GM23338 (cell line): ENCODE results near the gene GUCY1A2. TPM values are rescaled to one million over a fixed set of nuclear protein-coding genes. Genes with fewer than 3 reads are reported as not detected.

Experiments used
- ATAC-seq: fragments of 200-7000 bp; cut with Tn5 transposase; 3 replicates; pipeline ENCODE4 v1.9.1; 2020
- DNase-seq: peaks from one replicate; pipeline ENCODE4 v3.0.0-alpha.2; 2015; ENCODE audit warnings: low spot score
- H2AFZ ChIP-seq: fragments of 200-600 bp; sonication (generic); 2 replicates; pipeline ENCODE4 v1.8.0; 2016; ENCODE audit warnings: antibody characterized with exemption, mild to moderate bottlenecking, moderate library complexity
- H3F3A ChIP-seq: fragments of 200-600 bp; sonication (generic); replicated peaks from 2 replicates; pipeline ENCODE4 v1.8.0; 2017; ENCODE audit warnings: antibody characterized with exemption, mixed run types, low read depth
- H3K27ac ChIP-seq: fragments of 200-600 bp; sonication (generic); 2 replicates; pipeline ENCODE4 v1.6.1; 2016; ENCODE audit warnings: low read depth
- H3K27me3 ChIP-seq: fragments of 200-600 bp; sonication (generic); 2 replicates; pipeline ENCODE4 v1.8.0; 2016; ENCODE audit warnings: mild to moderate bottlenecking, mixed run types, moderate library complexity; ENCODE audit not compliant: insufficient read depth
- H3K36me3 ChIP-seq: fragments of 200-600 bp; sonication (generic); 2 replicates; pipeline ENCODE4 v1.8.0; 2016; ENCODE audit warnings: mild to moderate bottlenecking; ENCODE audit not compliant: insufficient read depth
- H3K4me1 ChIP-seq: fragments of 200-600 bp; sonication (generic); 2 replicates; pipeline ENCODE4 v1.8.0; 2016; ENCODE audit warnings: mild to moderate bottlenecking, moderate library complexity; ENCODE audit not compliant: insufficient read depth
- H3K4me2 ChIP-seq: fragments of 200-600 bp; sonication (generic); 2 replicates; pipeline ENCODE4 v1.7.1; 2017; ENCODE audit warnings: mixed run types
- H3K4me3 ChIP-seq: fragments of 200-600 bp; sonication (generic); 2 replicates; pipeline ENCODE4 v1.6.1; 2016; ENCODE audit warnings: mixed run types
- H3K79me2 ChIP-seq: fragments of 200-600 bp; sonication (generic); replicated peaks from 2 replicates; pipeline ENCODE4 v1.8.0; 2017; ENCODE audit warnings: mild to moderate bottlenecking; ENCODE audit not compliant: insufficient read depth
- H3K9me2 ChIP-seq: fragments of 200-600 bp; sonication (generic); 2 replicates; pipeline ENCODE4 v1.8.0; 2017; ENCODE audit not compliant: insufficient read depth
- H4K20me1 ChIP-seq: fragments of 200-600 bp; sonication (generic); replicated peaks from 2 replicates; pipeline ENCODE4 v1.8.0; 2017; ENCODE audit warnings: mild to moderate bottlenecking; ENCODE audit not compliant: insufficient read depth
- H3K27ac Mint-ChIP-seq: 2 replicates; pipeline ENCODE4 v1.8.0; 2020; ENCODE audit warnings: inconsistent platforms, mild to moderate bottlenecking, moderate library complexity, mixed read lengths
- H3K27me3 Mint-ChIP-seq: 3 replicates; pipeline ENCODE4 v1.8.0; 2022; ENCODE audit warnings: low read depth, mild to moderate bottlenecking, moderate library complexity, mixed read lengths, inconsistent platforms; ENCODE audit not compliant: insufficient read depth, poor library complexity
- H3K36me3 Mint-ChIP-seq: 3 replicates; pipeline ENCODE4 v1.8.0; 2021; ENCODE audit warnings: low read depth, mild to moderate bottlenecking, inconsistent platforms, moderate library complexity, mixed read lengths
- H3K4me1 Mint-ChIP-seq: 3 replicates; pipeline ENCODE4 v1.8.0; 2020; ENCODE audit warnings: mild to moderate bottlenecking, inconsistent platforms, mixed read lengths
- H3K4me3 Mint-ChIP-seq: 3 replicates; pipeline ENCODE4 v1.8.0; 2021; ENCODE audit warnings: moderate library complexity, mild to moderate bottlenecking, inconsistent platforms, mixed read lengths
- H3K9me3 Mint-ChIP-seq: 3 replicates; pipeline ENCODE4 v1.8.0; 2020; ENCODE audit warnings: moderate library complexity, mild to moderate bottlenecking, inconsistent platforms, mixed read lengths
- CREB1 ChIP-seq: fragments of 250-450 bp; sonication (Bioruptor Pico); IDR thresholded peaks from 2 replicates; pipeline ENCODE4 v1.5.0; 2020; ENCODE audit warnings: low read depth, mild to moderate bottlenecking, moderate library complexity
- EZH2phosphoT487 ChIP-seq: fragments of 200-600 bp; sonication (generic); IDR thresholded peaks from one replicate; pipeline ENCODE4 v1.8.1; 2018; ENCODE audit warnings: antibody characterized with exemption; ENCODE audit not compliant: unreplicated experiment
- JUNB ChIP-seq: IDR thresholded peaks from one replicate; pipeline ENCODE4 v1.6.1; 2016; ENCODE audit warnings: antibody characterized with exemption; ENCODE audit not compliant: unreplicated experiment
- POLR2AphosphoS5 ChIP-seq: IDR thresholded peaks from 2 replicates; pipeline ENCODE4 v1.6.1; 2016; ENCODE audit warnings: antibody characterized with exemption, low read depth
- STAT1 ChIP-seq: IDR thresholded peaks from one replicate; pipeline ENCODE4 v1.6.1; 2016; ENCODE audit warnings: antibody characterized with exemption; ENCODE audit not compliant: unreplicated experiment
- ZNF331 ChIP-seq: fragments of 250-450 bp; sonication (Bioruptor Pico); IDR thresholded peaks from 2 replicates; pipeline ENCODE4 v1.5.0; 2020; ENCODE audit warnings: low read depth, mild to moderate bottlenecking, moderate library complexity
- polyA plus RNA-seq: library from polyadenylated mRNA; unstranded; fragments of >200 nt; fragmentation: Nextera tagmentation; extraction: Ambion mirVana; gene quantifications from 2 replicates; pipeline ENCODE4 v1.2.1, GENCODE V29; 2016
- total RNA-seq: library from RNA; depleted of rRNA; stranded (reverse); fragments of >200 nt; shearing (Covaris generic); gene quantifications from 2 replicates; pipeline ENCODE4 v1.2.3, GENCODE V29; 2014
- TF ChIP-seq, protein P1 (sequence below), 2 experiments: fragments of 200-600 bp in 1 of 2; sonication (generic) in 1 of 2; conservative IDR thresholded peaks; 2 replicates each; pipeline versions ENCODE4 v1.5.1 to v1.6.1; 2016 to 2017; ENCODE audit warnings: antibody characterized with exemption in 2 of 2, low read depth in 2 of 2, mild to moderate bottlenecking in 2 of 2, moderate library complexity in 1 of 2
- TF ChIP-seq, protein P2 (sequence below): IDR thresholded peaks from 2 replicates; pipeline ENCODE4 v1.6.1; 2016; ENCODE audit warnings: antibody characterized with exemption
- TF ChIP-seq, protein P3 (sequence below): fragments of 250-450 bp; sonication (Bioruptor Pico); IDR thresholded peaks from 2 replicates; pipeline ENCODE4 v1.5.0; 2020; ENCODE audit warnings: mild to moderate bottlenecking, moderate library complexity

Gene GUCY1A2
- total and polyA plus RNA-seq, 2 experiments from 2014 or later = 0.36 to 1.4 TPM

DNA sequence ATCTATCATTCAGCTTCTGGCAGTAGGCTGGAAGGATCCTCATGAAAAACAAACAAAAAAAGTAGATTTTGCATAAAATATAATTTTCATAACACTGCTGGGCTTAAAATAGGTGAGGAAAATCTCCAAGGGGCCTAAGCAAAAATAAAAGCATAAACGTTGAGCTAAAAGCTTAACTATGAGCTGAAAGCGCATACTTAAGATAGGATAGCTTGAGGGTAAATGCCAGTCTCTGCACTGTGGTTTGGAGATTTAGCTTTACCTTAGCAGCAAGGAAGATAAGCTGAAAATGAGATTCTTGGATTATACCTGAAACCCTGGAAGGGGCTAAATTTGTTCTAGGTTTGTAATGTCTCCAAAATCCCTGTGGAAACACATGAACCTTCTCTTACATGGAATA, 183.7 kb downstream of the GUCY1A2 start:
- TF ChIP-seq POLR2AphosphoS5 (no peak), EZH2phosphoT487 (no peak), JUNB (no peak), STAT1 (no peak)
- TF ChIP-seq, protein P1, sequence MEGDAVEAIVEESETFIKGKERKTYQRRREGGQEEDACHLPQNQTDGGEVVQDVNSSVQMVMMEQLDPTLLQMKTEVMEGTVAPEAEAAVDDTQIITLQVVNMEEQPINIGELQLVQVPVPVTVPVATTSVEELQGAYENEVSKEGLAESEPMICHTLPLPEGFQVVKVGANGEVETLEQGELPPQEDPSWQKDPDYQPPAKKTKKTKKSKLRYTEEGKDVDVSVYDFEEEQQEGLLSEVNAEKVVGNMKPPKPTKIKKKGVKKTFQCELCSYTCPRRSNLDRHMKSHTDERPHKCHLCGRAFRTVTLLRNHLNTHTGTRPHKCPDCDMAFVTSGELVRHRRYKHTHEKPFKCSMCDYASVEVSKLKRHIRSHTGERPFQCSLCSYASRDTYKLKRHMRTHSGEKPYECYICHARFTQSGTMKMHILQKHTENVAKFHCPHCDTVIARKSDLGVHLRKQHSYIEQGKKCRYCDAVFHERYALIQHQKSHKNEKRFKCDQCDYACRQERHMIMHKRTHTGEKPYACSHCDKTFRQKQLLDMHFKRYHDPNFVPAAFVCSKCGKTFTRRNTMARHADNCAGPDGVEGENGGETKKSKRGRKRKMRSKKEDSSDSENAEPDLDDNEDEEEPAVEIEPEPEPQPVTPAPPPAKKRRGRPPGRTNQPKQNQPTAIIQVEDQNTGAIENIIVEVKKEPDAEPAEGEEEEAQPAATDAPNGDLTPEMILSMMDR (conservative IDR thresholded peaks at IDR 0.05; ENCODE audit: low read depth in 2 of 2) = no peak
- TF ChIP-seq, protein P2, sequence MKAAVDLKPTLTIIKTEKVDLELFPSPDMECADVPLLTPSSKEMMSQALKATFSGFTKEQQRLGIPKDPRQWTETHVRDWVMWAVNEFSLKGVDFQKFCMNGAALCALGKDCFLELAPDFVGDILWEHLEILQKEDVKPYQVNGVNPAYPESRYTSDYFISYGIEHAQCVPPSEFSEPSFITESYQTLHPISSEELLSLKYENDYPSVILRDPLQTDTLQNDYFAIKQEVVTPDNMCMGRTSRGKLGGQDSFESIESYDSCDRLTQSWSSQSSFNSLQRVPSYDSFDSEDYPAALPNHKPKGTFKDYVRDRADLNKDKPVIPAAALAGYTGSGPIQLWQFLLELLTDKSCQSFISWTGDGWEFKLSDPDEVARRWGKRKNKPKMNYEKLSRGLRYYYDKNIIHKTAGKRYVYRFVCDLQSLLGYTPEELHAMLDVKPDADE = no peak
- no peaks in the 10 kb centered on the region for H3K4me1 ChIP-seq
- H3K36me3 ChIP-seq = no peaks in the 10 kb centered on the region
- H3K27me3 ChIP-seq = no peaks in the 10 kb centered on the region
- H3K4me3 ChIP-seq = no peak overlapping the region
- no peaks in the 10 kb centered on the region for H3K79me2 ChIP-seq
- ATAC-seq (no peak), DNase-seq (no peak)
- no peak overlapping the region for H3K4me2 ChIP-seq
- no peaks in the 10 kb centered on the region for H3K9me2 ChIP-seq
- H3K4me1 Mint-ChIP-seq = no peaks in the 10 kb centered on the region
- H3K27me3 Mint-ChIP-seq = peaks cover 2% of the 10 kb centered on the region
- no peaks in the 10 kb centered on the region for H3K9me3 Mint-ChIP-seq
- no peak overlapping the region for H2AFZ ChIP-seq
- H3F3A ChIP-seq = no peaks in the 10 kb centered on the region
- H3K36me3 Mint-ChIP-seq = no peaks in the 10 kb centered on the region
- no peak overlapping the region for H3K4me3 Mint-ChIP-seq
- no peak overlapping the region for H3K27ac ChIP-seq
- no peaks in the 10 kb centered on the region for H4K20me1 ChIP-seq
- H3K27ac Mint-ChIP-seq = no peak overlapping the region

DNA sequence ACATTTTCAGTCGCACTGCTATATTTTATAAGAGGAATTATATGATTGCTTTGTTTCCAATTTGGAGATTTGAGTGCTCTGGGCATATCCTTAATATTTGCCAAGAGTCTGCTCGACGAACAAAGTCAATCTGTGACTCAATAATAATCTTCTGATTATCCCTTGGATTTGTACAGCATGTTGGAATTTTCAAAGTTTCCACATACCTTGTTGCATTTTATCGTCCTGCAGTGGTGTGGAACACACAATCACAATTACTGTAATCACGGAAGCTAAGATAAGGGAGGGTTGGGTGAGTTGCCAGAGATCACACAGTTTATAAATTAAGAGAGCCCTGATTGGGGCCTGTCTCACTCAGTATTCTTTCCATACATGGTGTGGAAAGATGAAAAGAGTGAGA, 189.3 kb downstream of the GUCY1A2 start:
- no peaks in the 10 kb centered on the region for H3K4me1 ChIP-seq
- Mint-ChIP-seq H3K4me1 (no peaks in the 10 kb centered on the region), H3K36me3 (no peaks in the 10 kb centered on the region), H3K27ac (no peak overlapping the region), H3K27me3 (peaks cover 2% of the 10 kb centered on the region), H3K9me3 (no peaks in the 10 kb centered on the region), H3K4me3 (no peak overlapping the region)
- no peaks in the 10 kb centered on the region for H3K27me3 ChIP-seq
- no peaks in the 10 kb centered on the region for H4K20me1 ChIP-seq
- no peak overlapping the region for H3K4me2 ChIP-seq
- no peaks in the 10 kb centered on the region for H3K9me2 ChIP-seq
- H3K4me3 ChIP-seq = no peak overlapping the region
- no peaks in the 10 kb centered on the region for H3K79me2 ChIP-seq
- no peaks in the 10 kb centered on the region for H3K36me3 ChIP-seq
- no peak overlapping the region for H2AFZ ChIP-seq
- DNase-seq (no peak), ATAC-seq (no peak)
- H3K27ac ChIP-seq = no peak overlapping the region
- TF ChIP-seq, protein P3, sequence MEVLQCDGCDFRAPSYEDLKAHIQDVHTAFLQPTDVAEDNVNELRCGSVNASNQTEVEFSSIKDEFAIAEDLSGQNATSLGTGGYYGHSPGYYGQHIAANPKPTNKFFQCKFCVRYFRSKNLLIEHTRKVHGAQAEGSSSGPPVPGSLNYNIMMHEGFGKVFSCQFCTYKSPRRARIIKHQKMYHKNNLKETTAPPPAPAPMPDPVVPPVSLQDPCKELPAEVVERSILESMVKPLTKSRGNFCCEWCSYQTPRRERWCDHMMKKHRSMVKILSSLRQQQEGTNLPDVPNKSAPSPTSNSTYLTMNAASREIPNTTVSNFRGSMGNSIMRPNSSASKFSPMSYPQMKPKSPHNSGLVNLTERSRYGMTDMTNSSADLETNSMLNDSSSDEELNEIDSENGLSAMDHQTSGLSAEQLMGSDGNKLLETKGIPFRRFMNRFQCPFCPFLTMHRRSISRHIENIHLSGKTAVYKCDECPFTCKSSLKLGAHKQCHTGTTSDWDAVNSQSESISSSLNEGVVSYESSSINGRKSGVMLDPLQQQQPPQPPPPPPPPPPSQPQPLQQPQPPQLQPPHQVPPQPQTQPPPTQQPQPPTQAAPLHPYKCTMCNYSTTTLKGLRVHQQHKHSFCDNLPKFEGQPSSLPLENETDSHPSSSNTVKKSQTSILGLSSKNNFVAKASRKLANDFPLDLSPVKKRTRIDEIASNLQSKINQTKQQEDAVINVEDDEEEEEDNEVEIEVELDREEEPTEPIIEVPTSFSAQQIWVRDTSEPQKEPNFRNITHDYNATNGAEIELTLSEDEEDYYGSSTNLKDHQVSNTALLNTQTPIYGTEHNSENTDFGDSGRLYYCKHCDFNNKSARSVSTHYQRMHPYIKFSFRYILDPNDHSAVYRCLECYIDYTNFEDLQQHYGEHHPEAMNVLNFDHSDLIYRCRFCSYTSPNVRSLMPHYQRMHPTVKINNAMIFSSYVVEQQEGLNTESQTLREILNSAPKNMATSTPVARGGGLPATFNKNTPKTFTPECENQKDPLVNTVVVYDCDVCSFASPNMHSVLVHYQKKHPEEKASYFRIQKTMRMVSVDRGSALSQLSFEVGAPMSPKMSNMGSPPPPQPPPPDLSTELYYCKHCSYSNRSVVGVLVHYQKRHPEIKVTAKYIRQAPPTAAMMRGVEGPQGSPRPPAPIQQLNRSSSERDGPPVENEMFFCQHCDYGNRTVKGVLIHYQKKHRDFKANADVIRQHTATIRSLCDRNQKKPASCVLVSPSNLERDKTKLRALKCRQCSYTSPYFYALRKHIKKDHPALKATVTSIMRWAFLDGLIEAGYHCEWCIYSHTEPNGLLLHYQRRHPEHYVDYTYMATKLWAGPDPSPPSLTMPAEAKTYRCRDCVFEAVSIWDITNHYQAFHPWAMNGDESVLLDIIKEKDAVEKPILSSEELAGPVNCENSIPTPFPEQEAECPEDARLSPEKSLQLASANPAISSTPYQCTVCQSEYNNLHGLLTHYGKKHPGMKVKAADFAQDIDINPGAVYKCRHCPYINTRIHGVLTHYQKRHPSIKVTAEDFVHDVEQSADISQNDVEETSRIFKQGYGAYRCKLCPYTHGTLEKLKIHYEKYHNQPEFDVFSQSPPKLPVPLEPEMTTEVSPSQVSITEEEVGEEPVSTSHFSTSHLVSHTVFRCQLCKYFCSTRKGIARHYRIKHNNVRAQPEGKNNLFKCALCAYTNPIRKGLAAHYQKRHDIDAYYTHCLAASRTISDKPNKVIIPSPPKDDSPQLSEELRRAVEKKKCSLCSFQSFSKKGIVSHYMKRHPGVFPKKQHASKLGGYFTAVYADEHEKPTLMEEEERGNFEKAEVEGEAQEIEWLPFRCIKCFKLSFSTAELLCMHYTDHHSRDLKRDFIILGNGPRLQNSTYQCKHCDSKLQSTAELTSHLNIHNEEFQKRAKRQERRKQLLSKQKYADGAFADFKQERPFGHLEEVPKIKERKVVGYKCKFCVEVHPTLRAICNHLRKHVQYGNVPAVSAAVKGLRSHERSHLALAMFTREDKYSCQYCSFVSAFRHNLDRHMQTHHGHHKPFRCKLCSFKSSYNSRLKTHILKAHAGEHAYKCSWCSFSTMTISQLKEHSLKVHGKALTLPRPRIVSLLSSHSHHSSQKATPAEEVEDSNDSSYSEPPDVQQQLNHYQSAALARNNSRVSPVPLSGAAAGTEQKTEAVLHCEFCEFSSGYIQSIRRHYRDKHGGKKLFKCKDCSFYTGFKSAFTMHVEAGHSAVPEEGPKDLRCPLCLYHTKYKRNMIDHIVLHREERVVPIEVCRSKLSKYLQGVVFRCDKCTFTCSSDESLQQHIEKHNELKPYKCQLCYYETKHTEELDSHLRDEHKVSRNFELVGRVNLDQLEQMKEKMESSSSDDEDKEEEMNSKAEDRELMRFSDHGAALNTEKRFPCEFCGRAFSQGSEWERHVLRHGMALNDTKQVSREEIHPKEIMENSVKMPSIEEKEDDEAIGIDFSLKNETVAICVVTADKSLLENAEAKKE (CRISPR knock-in tag) = no peak
- no peak for TF ChIP-seq ZNF331
- TF ChIP-seq, protein P1 (conservative IDR thresholded peaks at IDR 0.05; ENCODE audit: low read depth in 2 of 2) = no peak
- TF ChIP-seq CREB1 = no peak
- no peak for TF ChIP-seq STAT1
- TF ChIP-seq POLR2AphosphoS5 = no peak
- no peaks in the 10 kb centered on the region for H3F3A ChIP-seq
